ENCODE data around the gene POLA1.

POLA1 gene

GRCh38 chrX:24692305-24692704, 1.4 kb upstream of the POLA1 start:
- no peak for DNase-seq (ENCODE audit: low read depth)

- DNase-seq (ENCODE audit: low read depth): no peak
These were observed 1.1 kb downstream of the POLA1 start for GRCh38 chrX:24694825-24695224.

DNA sequence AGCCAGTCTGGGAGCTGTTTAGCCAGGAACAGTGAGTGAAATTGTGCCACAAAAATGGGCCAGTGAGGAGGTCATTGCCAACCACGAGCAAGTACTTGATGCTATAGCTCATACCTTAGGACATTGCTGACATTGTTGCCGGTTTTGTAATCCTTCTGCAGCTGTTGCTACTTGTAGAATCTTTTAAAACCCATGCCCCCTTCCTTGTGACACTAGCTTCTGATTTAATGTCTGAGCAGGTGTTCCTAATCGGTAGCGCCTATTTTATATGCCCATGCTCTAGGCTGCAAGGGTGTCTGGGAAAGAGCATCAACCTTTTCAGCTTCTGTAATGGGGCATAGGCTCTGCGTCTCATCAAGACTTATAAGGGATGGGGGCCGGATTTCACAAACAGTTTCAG, 2.6 kb downstream of the POLA1 start:
- no peak for DNase-seq (ENCODE audit: low read depth)

- DNase-seq (ENCODE audit: low read depth): no peak
These were observed 8.9 kb downstream of the POLA1 start for GRCh38 chrX:24702362-24703184.

DNA sequence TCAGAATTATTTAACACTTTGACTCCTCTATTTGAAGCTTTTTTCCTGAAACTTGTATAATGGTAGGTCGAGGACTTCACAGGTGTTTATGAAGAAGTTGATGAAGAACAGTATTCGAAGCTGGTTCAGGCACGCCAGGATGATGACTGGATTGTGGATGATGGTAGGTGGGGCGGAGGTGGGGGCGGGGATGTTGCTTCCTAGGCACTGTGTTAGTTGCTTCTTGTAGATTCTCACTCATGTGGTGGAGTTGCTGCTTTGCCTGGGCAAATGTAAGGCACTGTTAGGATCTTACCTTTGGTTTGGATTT, 9.4 kb downstream of the POLA1 start:
- no peak for DNase-seq (ENCODE audit: low read depth)

DNA sequence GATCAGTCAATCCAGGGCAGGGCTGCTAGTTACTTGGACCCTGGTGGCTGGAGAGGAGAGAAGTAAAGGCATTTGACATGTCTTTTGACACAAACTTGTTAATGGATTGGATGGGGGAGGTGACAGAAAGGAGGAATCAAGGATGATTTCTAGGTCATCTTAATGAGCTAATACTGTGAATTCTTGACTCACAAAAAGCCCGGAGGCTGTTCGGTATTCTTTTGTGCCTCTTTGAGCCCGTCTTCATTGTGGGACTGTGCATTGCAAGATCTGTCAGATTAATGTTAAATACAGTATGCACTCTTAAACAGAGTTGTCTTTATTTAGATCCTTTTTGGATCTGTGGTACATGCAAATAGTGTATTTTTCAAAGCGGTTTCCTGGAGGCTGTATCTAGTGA, 25.1 kb downstream of the POLA1 start:
- no peak for DNase-seq (ENCODE audit: low read depth)

DNA sequence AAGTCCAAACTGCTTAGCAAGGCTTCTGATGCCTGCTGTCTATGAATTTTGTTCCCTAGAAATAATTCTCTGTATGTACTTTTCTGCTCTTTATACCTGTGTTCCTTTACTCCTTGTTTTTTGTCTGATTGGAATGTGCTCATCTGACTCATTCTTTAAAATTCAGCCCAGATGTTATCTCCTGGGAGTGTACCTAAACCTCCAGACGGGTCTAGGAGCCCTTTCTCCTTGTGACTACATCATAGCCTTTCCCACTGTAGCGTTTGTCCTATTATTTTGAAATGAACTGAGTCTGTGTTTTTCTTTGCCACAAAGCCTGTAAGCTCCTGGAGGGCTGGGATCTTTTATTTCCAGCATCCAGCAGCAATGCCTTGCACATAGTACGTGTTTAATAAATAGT, 26.3 kb downstream of the POLA1 start:
- no peak for DNase-seq (ENCODE audit: low read depth)

DNA sequence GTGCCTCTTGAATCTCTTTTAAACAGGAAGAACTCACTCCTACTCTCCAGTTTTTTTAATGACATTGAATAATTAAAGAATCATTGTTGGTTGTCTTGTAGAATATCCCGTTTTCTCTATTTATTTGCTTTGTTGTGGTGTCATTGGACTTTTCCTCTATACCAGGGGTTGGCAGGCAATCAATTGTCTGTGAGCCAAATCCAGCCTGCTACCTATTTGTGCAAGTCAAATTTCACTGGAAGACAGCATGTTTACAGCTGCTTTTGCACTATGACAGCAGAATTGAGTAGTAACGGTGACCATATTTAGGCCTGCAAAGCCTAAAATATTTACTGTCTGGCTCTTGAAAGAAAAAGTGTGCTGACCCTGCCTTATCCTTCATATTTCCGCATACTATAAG, 34.8 kb downstream of the POLA1 start:
- no peak for DNase-seq (ENCODE audit: low read depth)

GRCh38 chrX:24732766-24733500, 39.2 kb downstream of the POLA1 start:
- DNase-seq (ENCODE audit: low read depth): no peak

DNA sequence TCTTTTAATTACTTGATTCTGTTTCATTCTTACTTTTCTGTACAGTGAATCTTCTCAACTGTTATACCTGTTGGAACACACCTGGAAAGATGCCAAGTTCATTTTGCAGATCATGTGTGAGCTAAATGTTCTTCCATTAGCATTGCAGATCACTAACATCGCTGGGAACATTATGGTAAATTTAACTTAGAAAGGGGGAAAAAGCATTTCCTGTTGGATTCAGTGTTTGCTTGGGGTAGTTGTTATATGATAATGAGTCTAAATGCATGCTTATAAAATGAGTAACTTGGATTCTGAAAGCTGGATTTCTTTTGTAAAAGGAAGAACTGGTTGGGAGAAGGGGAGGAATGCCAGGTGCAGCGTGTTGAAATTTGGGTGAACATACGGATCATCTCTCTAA, 47.6 kb downstream of the POLA1 start:
- DNase-seq (ENCODE audit: low read depth): no peak

DNA sequence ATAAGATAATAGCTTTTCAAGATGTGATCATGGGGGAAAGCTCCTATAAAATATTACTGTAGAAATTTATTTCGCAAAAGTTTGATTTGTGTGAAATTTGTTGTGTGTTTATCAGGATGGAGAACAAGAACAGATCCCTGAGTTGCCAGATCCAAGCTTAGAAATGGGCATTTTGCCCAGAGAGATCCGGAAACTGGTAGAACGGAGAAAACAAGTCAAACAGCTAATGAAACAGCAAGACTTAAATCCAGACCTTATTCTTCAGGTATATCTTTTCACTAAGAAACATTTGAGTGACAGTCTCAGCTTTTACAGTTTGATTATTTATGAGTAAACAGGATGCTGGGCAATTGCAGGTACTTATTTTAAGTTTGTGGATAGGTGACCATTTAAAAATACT, 54.5 kb downstream of the POLA1 start:
- DNase-seq (ENCODE audit: low read depth): no peak

GRCh38 chrX:24759786-24760185, 66.1 kb downstream of the POLA1 start:
- DNase-seq (ENCODE audit: low read depth): no peak

GRCh38 chrX:24760363-24761000, 66.8 kb downstream of the POLA1 start:
- DNase-seq (ENCODE audit: low read depth): no peak

DNA sequence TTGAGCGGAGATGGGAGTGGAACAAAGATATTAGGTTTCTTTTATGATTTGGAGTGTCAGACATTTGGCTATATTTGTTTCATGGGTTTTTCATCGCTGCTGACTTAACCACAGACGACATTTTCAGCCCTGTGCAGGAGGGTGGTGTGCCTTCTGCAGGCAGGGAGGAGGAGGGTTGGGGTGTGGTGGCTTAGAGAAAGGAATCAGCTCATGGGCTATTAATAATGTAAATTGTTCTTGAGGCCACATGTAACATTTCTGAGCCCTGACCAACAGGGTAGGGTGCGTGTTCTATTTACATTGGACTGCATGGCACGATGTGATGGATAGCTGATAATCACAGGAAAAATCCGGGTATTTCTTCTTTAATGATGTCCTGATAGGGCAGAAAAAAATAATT, 67.6 kb downstream of the POLA1 start:
- no peak for DNase-seq (ENCODE audit: low read depth)

- no peak for DNase-seq (ENCODE audit: low read depth)
These were observed 70.3 kb downstream of the POLA1 start for GRCh38 chrX:24763989-24764388.

DNA sequence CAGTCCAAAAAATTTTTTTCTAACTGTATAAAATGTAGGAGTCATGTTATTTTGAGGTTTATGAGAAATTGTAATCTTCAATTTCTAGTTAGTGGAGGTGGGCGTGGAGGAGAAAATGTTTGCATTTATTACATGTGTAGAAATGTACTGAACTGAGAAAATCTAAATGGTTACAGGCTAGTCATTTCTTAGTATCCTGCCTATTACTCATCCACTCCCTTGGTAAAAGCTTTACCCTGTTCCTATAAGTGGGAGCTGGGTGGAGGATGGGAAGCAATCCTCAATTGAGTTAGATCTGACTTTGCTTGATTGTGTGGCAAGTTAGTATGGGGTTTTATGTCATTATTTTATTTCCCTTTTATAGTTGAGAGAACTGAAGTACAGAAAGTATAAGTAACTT, 73.8 kb downstream of the POLA1 start:
- DNase-seq (ENCODE audit: low read depth): no peak

DNA sequence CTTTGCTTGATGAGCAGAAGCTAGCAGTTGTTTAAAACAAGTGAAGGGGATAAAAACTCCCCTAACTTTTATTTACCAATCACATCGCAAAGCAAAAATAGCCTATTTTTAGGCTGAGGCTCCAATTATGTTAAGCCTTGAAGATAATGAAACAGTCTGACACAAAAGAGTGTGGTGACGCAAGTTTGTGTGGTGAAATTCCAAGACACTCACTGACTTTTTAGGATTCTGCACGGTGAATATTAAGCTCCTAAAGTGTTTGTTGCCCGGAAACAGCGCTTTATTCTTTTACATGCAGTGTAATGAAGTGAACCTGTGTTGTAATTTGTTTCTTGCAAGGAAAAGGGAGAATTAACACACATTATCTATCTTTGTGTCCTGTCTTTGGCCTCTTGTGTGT, 74.8 kb downstream of the POLA1 start:
- no peak for DNase-seq (ENCODE audit: low read depth)

- no peak for DNase-seq (ENCODE audit: low read depth)
These were observed 80.9 kb downstream of the POLA1 start for GRCh38 chrX:24774650-24775049.

GRCh38 chrX:24775891-24776290, 82.2 kb downstream of the POLA1 start:
- DNase-seq (ENCODE audit: low read depth): no peak

GRCh38 chrX:24777660-24778059, 83.9 kb downstream of the POLA1 start:
- no peak for DNase-seq (ENCODE audit: low read depth)

DNA sequence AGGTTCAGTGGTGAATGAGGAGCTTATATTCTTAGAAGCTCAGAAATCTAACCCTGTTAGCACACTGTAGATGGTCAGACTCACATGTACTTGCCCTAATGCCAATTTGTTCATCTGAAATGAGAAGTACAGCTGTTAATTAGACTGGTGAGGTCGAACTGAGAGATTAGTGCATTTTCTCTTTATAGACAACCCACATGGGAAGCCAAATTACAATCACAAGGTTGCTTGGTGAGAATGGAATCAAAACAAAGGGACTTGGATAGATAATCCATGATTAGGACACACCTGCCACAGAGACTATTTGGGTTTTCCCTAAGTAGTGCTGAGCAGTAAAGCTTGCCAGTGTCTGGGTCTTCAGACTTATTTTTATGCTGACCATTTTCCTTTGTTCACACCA, 88.3 kb downstream of the POLA1 start:
- no peak for DNase-seq (ENCODE audit: low read depth)

DNA sequence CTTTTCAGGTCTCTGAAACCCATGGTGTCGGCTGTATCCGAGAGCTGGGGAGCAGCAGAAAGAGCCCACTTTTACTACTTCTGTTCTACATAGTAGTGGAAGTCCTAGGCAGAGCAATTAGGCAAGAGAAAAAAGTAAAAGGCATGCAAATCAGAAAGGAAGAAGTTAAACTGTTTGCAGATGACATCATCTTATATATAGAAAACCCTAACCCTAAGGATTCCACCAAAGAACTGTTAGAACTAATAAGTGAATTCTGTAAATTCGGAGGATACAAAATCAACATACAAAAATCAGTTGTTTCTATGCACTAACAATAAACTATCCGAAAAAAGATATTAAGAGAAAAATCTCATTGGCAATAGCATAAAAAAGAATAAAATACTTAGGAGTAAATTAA, 95.3 kb downstream of the POLA1 start:
- no peak for DNase-seq (ENCODE audit: low read depth)

GRCh38 chrX:24790166-24790565, 96.4 kb downstream of the POLA1 start:
- DNase-seq (ENCODE audit: low read depth): no peak
